ENCODE results near the gene VAMP5. TPM values are rescaled to one million over a fixed set of nuclear protein-coding genes. Genes with fewer than 3 reads are reported as not detected.

The VAMP5 gene
- total RNA-seq (100 to 1,000 TPM in 1 of 10 donors, 10 to 100 TPM in 9; 25.8 to 146 (median 35.5) TPM), polyA plus RNA-seq (100 to 1,000 TPM in 1 of 2 donors, 10 to 100 TPM in 1; 79.6 to 131 TPM)
- long read RNA-seq, donor 1, transcript VAMP5-201 (3 exons, 689 nt): major isoform, 33 of 38 reads
- long read RNA-seq, donor 1, partial matches to known transcripts: 0 of 38 reads
- long read RNA-seq, donor 1, other reads (novel, unspliced or antisense): 5 of 38 reads
- long read RNA-seq, donor 2, transcript VAMP5-201 (3 exons, 689 nt): major isoform, 18 of 27 reads
- long read RNA-seq, donor 2, partial matches to known transcripts: 1 of 27 reads
- long read RNA-seq, donor 2, other reads (novel, unspliced or antisense): 8 of 27 reads
- long read RNA-seq, donor 3, partial matches to known transcripts: 1 of 4 reads
- long read RNA-seq, donor 3, other reads (novel, unspliced or antisense): 0 of 4 reads

GRCh38 chr2:85584354-85584856 lies at the start of gene VAMP5:
Gene VAMP5 (plus strand): TSS chr2:85584431. CDS start chr2:85584491, 60 bp downstream.
- DNase-seq: peak in 1 of 2 donors; percentile 57
- WGBS, 2 donors: 6% methylated on average over 50 to 52 of the region's 52 CpGs
- intact Hi-C loops (cut with DNase I): no loop called here
- Histone ChIP-seq H3K36me3 (peaks cover 0 to 15% (median 0%) of the 10 kb centered on the region in 9 donors), H3K4me3 (peak within 1 kb of the TSS; percentile 45 to 83 (median 76)), H3K4me1 (peaks cover 9 to 80% (median 64%) of the 10 kb centered on the region in 9 donors), H3K9me3 (no peaks in the 10 kb centered on the region), H3K27ac (peak within 1 kb of the TSS; percentile 62 to 97 (median 93)), H3K27me3 (no peaks in the 10 kb centered on the region)
- no peak for TF ChIP-seq CTCF (IDR thresholded peaks at IDR 0.05)
- ATAC-seq: peak; percentile 55 to 69 (median 62)

GRCh38 chr2:85534881-85535280 lies 49.4 kb upstream of the VAMP5 start:
- no peak for DNase-seq
- Histone ChIP-seq H3K9me3 (no peaks in the 10 kb centered on the region), H3K27ac (no peak overlapping the region), H3K4me1 (peaks cover 5 to 24% (median 14%) of the 10 kb centered on the region in 9 donors), H3K4me3 (no peak overlapping the region), H3K36me3 (no peaks in the 10 kb centered on the region), H3K27me3 (no peaks in the 10 kb centered on the region)
- no peak for TF ChIP-seq CTCF (IDR thresholded peaks at IDR 0.05)
- intact Hi-C loops (cut with DNase I): loop anchor here in 6 of 10 donors (5.0 kb wide), 4 partner anchors 33 to 178 kb away; no protein-coding TSS in a partner anchor
- 77 to 78% methylated on average over 3 of the region's 3 CpGs for WGBS, 2 donors
- ATAC-seq: no peak

GRCh38 chr2:85536479-85536878 lies 47.8 kb upstream of the VAMP5 start:
- WGBS, 2 donors: 86 to 89% methylated on average over 3 of the region's 3 CpGs
- Histone ChIP-seq H3K4me1 (peaks cover 13 to 36% (median 27%) of the 10 kb centered on the region in 9 donors), H3K27me3 (no peaks in the 10 kb centered on the region), H3K36me3 (peaks cover 0 to 12% (median 6%) of the 10 kb centered on the region in 9 donors), H3K4me3 (no peak overlapping the region), H3K9me3 (no peaks in the 10 kb centered on the region), H3K27ac (peak overlapping the region in 6 of 10 donors; percentile 8 to 100 (median 99))
- intact Hi-C loops (cut with DNase I): loop anchor here in 6 of 10 donors (2.0 to 5.0 kb wide), 5 partner anchors 34 to 179 kb away; no protein-coding TSS in a partner anchor
- ATAC-seq (no peak), DNase-seq (no peak)
- no peak for TF ChIP-seq CTCF (IDR thresholded peaks at IDR 0.05)

Data from heart right ventricle (tissue), 16 donors.